ENCODE data around the gene ACBD3. TPM values are rescaled to one million over a fixed set of nuclear protein-coding genes. Genes with fewer than 3 reads are reported as not detected.
A peak's percentile ranks its signal among the peaks of the same experiment; 100 is the strongest.

The ACBD3 gene
- total and polyA plus RNA-seq, 10 of the 15 experiments (the other 5 are each of a cell fraction or from before 2014, with no cell fraction given), result 7.5 to 27.9 (median 20.3) TPM

- in situ Hi-C loops (cut with MboI), result no loop called here
- Histone ChIP-seq H3K79me2 (ENCODE audit: control insufficient read depth, insufficient read depth, low read length) (no peaks in the 10 kb centered on the region), H3K36me3 (ENCODE audit: control insufficient read depth in 2 of 2, insufficient read depth in 2 of 2, low read length in 1 of 2) (no peaks in the 10 kb centered on the region), H3K4me1 (ENCODE audit: control insufficient read depth, insufficient read depth, low read length) (peaks cover 24% of the 10 kb centered on the region), H3K27ac (ENCODE audit: control insufficient read depth, insufficient read depth) (peak overlapping the region; percentile 1; the same call in 1 of the 2 replicates), H3K4me2 (ENCODE audit: control insufficient read depth, insufficient read depth) (peak overlapping the region; percentile 1), H3K9me3 (replicated peaks; ENCODE audit: control insufficient read depth, insufficient read depth, low read length) (no peaks in the 10 kb centered on the region; the same call in 2 of the 3 replicates), H3K9ac (ENCODE audit: control insufficient read depth, insufficient read depth, low read length) (no peak overlapping the region), H4K20me1 (ENCODE audit: control insufficient read depth, insufficient read depth) (no peaks in the 10 kb centered on the region), H3K4me3 (no peak overlapping the region), H3K27me3 (replicated peaks in 1 of 2; ENCODE audit: control insufficient read depth in 2 of 2, insufficient read depth in 2 of 2, low read length in 1 of 2) (no peaks in the 10 kb centered on the region), H2AFZ (ENCODE audit: control insufficient read depth, low read depth, low read length) (no peak overlapping the region)
- no TSS peak for BruUV-seq (replicated peaks)
- 9% methylated on average over 17 of the region's 17 CpGs for WGBS (ENCODE audit: insufficient coverage, insufficient replicate concordance, low lambda C conversion rate, missing lambda C conversion rate)
- RAD21 ChIA-PET (ENCODE audit: unreplicated experiment), result interaction anchor here (0.9 to 1.5 kb wide), 3 partner anchors 8 to 62 kb away, joined by 4 to 5 read pairs (median 5); no protein-coding TSS in a partner anchor
- FAIRE-seq (no peak), DNase-seq (ENCODE audit: low read depth, low spot score) (no peak), ATAC-seq (peak; percentile 44)
- SMC1A ChIA-PET (ENCODE audit: uncharacterized antibody, unreplicated experiment), result interaction anchor here (0.7 to 2.0 kb wide), 6 partner anchors 13 to 197 kb away, joined by 3 to 7 read pairs (median 4); no protein-coding TSS in a partner anchor
- intact Hi-C loops (cut with micrococcal nuclease; ENCODE audit: unreplicated experiment), result no loop called here
- POLR2A ChIA-PET, result interaction anchor here (1.1 kb wide), 1 partner anchor 50 kb away, joined by 3 read pairs; no protein-coding TSS in a partner anchor
- TF ChIP-seq POU2F2 (IDR thresholded peaks at IDR 0.05; ENCODE audit: borderline replicate concordance, low read depth, low read length), result no peak
- peak in 1 of 2 experiments; percentile 47; a peak in 1 of 3 replicates for TF ChIP-seq EGR1 (IDR thresholded peaks at IDR 0.05; ENCODE audit: borderline replicate concordance in 1 of 2, low read depth in 2 of 2, low read length in 2 of 2)
- TF ChIP-seq CBX5 (IDR thresholded peaks at IDR 0.05; ENCODE audit: low read depth), result no peak
- TF ChIP-seq BRCA1 (IDR thresholded peaks at IDR 0.05; ENCODE audit: low read depth, low read length), result no peak
- TF ChIP-seq SIN3A (IDR thresholded peaks at IDR 0.05; ENCODE audit: low read depth, low read length), result no peak
- no peak for TF ChIP-seq RBBP5 (conservative IDR thresholded peaks at IDR 0.05)
- TF ChIP-seq TCF3 (IDR thresholded peaks at IDR 0.05; ENCODE audit: borderline replicate concordance, insufficient read depth, low read depth, low read length), result 0 out of 2 replicates have a peak, but pooled peaks have one; percentile 37
- CTCF ChIA-PET, result interaction anchor here (0.9 to 12.3 kb wide), 6 partner anchors 8 to 275 kb away, joined by 3 to 505 read pairs (median 6); partner anchors contain the start of gene PARP1
Measured at GRCh38 chr1:226132728-226133503, 53.6 kb downstream of the ACBD3 start.

All from GM12878 (cell line).